ENCODE data around the gene KIAA0513.
"Not testable (repeated sequence)": the region's sequence is repeated elsewhere in the genome, so short reads cannot be mapped to it uniquely, and the experiment has no call there.

KIAA0513 gene

GRCh38 chr16:85105475-85105874 lies 77.9 kb downstream of the KIAA0513 start:
- no peak overlapping the region for H3K4me3 ChIP-seq (ENCODE audit: low read depth, low read length)

GRCh38 chr16:85107083-85107482 lies 79.5 kb downstream of the KIAA0513 start:
- no peak overlapping the region for H3K4me3 ChIP-seq (ENCODE audit: low read depth, low read length)

DNA sequence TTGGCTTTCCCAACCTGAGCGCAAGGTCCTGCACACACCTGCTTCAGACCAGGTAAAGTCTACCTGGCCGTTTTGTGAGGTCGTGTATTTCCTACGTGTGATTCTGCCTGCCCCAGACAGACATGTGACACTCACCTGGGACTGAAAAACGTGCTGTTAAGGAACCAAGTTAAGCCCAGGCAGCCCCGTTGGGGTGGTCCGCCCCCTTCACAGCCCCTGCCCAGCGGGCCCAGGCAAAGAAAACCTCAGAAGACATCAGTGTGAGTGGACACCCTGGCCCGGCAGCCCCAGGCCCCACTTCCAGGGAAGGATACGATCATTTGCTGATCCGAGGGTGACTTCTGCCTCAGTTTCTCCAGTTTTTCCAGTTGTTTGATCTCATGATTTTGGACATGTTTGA lies 79.9 kb downstream of the KIAA0513 start:
- no peak overlapping the region for H3K4me3 ChIP-seq (ENCODE audit: low read depth, low read length)

DNA sequence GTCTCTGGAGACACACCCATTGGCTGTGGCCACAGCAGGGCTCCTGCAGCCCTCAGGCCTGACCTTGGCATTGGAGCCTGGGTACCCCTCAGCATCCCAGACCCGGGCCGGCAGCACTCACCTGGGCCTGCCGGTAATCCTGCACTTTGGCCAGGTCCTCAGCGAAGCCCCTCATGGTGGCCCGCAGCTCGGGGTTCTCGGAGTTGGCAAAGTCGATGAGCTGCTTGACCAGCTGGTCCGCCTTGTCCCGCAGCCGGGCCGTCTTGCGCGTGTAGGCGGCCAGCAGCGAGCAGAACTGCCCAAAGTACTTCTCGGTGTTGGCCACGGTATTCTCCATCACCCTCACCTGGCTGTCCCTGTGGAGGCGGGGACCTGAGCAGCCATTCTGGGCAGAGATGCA lies 82.5 kb downstream of the KIAA0513 start:
- no peak overlapping the region for H3K4me3 ChIP-seq (ENCODE audit: low read depth, low read length)

DNA sequence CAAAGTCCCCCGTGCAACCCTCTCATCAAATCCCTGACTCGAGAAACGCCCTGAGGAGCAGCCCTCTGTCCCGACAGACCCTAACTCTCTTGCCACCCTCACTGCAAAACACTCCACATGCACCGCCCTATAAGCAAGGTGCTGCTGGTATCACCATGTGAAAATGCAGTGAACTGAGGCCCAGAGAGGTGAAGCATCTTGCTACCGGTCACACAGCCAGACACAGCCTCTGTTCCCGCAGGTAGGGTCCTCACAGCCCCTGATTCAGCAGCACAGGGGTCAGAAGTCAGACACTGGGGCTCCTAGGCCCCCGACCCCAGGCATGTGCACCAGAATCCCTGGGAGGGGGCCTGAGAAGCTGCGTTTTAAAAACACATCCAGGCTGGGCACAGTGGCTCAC lies 83.6 kb downstream of the KIAA0513 start:
- no peak overlapping the region for H3K4me3 ChIP-seq (ENCODE audit: low read depth, low read length)

DNA sequence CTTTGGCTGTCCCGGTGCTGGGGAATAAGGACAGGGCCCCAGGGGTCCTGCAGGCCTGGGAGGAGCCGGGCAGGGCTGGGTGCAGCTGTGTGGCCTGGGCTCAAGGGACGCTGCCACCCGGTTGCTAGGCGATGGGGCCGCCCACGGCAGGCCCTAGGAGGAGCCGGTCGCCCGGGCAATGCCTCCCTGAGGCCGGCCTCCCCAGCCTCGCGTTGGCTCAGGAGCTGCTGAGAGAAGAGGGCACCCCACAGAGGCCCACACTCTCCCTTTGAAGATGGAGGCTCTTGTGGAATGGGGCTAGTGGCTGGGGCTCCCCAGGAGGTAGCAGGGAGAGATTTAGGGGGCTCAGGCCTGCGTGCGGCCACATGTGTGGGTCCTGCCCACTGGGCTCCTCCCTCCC lies 84.8 kb downstream of the KIAA0513 start, which contains the start of gene CIBAR2:
CIBAR2 (minus strand) TSS at position 109 of the 400 bp plus-strand sequence. CDS start 120 bp downstream, outside the sequence.
- H3K4me3 ChIP-seq (ENCODE audit: low read depth, low read length): no peak within 1 kb of the TSS

DNA sequence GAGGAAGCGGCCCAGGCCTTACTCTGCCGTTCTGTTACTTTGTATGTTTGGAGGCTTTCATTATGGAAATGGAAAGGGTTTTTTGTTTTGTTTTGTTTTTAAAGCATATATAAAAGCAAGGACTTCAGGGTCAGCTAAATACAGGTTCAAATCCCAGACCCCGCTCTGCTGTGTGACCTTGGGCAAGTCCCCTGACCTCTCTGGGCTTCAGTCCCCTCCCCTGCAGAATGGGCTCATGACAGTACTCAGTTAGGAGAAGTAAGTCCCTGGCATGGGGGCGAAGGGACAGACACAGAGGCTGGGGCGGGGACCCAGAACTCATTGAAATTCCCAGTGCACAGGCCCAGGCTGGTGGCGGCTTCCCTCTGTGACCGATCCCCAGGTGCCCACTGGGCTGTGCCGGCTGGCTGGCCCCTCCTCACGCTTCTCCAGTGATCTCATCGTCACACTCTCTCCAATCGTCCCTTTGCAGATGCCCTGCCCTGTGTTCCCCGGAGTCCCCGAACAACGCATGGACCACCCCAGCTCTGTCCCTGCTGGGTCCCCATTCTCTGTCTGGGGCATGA lies 85.7 kb downstream of the KIAA0513 start:
- no peak overlapping the region for H3K4me3 ChIP-seq (ENCODE audit: low read depth, low read length)

GRCh38 chr16:85113913-85114312 lies 86.3 kb downstream of the KIAA0513 start:
- H3K4me3 ChIP-seq (ENCODE audit: low read depth, low read length): no peak overlapping the region

GRCh38 chr16:85114909-85115567 lies 87.4 kb downstream of the KIAA0513 start:
- H3K4me3 ChIP-seq (ENCODE audit: low read depth, low read length): no peak overlapping the region

DNA sequence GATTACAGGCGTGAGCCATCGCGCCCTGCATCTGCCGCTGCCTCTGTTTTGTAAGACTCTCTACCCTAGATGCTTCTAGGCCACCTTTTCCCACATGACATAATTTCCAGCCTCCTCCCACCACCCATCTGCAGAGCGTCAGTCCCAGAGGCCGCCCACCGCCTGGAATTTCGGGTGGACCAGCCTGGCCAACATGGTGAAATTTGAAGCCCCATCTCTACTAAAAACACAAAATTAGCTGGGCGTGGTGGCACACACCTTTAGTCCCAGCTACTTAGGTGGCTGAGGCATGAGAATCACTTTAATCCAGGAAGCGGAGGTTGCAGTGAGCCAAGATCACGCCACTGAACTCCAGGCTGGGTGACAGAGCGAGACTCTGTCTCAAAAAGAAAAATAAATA lies 89.8 kb downstream of the KIAA0513 start:
- H3K4me3 ChIP-seq (ENCODE audit: low read depth, low read length): no peak overlapping the region

DNA sequence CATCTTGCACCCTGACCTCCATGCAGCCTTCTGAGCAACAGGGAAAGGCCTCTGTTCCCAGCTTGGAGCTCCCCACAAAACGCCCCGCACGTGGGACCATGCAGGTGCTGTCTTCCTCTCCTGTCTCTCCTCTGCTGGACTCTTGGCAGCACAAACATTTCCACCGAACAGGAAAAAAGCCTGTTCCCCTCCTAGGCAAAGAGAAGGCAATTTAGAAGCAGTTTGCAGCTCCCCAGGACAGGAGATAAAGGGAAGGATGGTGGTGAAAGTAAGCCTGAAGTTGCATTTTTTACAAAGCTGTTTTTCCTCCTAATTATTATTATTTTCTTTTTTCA lies 92.4 kb downstream of the KIAA0513 start:
- H3K4me3 ChIP-seq (ENCODE audit: low read depth, low read length): no peak overlapping the region

- not testable (repeated sequence) for H3K4me3 ChIP-seq (ENCODE audit: low read depth, low read length)
Observed at GRCh38 chr16:85123441-85123840, 95.8 kb downstream of the KIAA0513 start.

- H3K4me3 ChIP-seq (ENCODE audit: low read depth, low read length): no peak overlapping the region
Observed at GRCh38 chr16:85123891-85124635, 96.5 kb downstream of the KIAA0513 start.

DNA sequence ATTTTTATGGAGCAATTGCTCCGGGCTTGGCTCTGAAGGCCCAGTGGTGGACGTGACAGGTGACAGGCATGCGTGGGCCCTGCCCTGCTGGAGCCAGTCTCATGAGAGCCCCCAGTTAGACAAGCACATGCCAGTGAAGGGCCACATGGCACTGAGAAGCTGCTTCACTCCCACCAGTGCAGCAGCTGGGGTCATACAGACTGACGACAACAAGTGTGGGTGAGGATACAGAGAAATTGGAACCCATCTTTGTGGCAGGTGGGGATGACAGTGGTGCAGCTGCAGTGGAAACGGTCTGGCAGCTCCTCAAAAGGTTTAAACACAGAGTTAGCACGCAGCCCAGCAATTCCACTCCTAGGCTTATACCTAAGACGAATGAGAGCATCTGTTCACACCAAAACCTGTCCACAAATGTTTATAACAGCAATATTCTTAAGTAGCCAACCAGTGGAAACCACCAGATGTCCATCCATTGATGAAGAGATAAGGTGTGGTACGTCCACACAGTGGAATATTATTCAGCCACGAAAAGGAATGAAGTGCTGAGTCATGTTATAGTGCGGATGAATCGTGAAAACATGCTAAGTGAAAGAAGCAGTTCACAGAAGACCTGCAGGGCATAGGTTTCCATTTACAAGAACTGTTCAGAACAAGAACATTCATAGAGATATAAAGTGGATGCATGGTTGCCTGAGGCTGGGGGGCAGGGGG lies 97.2 kb downstream of the KIAA0513 start:
- no peak overlapping the region for H3K4me3 ChIP-seq (ENCODE audit: low read depth, low read length)

DNA sequence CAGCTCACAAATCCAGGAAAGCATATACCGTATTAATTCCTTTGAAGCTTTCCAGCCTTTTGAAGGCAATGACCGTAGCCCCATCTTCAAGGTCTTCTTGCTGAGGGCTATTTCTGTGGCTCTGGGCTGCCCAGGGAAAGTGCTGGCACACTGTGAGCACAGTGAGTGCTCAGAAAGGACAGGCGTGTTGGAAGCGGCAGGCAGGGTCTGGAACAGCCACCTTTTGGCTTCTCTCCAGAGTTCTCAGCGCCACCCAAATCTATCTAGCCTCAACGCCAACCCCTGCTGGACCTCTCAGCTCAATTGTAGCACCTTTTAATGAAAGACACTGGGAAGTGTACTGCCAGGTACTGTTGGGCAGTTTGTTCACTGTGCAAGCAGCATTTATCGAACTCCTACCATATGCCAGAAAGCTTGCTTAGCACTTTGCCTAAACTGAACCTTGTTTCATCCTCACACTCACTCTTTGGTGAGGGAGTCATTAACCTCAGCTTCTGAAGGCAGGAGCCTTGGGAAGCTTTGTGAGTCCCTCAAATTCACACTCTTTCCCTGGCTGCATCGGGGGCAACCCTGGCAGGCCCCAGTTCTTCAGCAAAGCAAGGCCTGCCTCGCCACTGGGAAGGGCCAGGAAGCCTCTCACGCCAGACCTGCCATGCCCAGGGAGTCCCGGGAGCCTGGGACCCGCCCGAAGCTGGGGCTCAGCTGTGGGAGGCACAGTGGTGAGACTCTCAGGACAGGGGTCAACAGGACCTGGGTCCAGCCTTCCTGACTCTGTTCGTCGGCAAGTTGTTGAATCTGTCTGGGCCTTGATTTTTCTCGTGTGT lies 98.2 kb downstream of the KIAA0513 start:
- no peak overlapping the region for H3K4me3 ChIP-seq (ENCODE audit: low read depth, low read length)

GRCh38 chr16:85126394-85126704 lies 98.8 kb downstream of the KIAA0513 start:
- no peak overlapping the region for H3K4me3 ChIP-seq (ENCODE audit: low read depth, low read length)

DNA sequence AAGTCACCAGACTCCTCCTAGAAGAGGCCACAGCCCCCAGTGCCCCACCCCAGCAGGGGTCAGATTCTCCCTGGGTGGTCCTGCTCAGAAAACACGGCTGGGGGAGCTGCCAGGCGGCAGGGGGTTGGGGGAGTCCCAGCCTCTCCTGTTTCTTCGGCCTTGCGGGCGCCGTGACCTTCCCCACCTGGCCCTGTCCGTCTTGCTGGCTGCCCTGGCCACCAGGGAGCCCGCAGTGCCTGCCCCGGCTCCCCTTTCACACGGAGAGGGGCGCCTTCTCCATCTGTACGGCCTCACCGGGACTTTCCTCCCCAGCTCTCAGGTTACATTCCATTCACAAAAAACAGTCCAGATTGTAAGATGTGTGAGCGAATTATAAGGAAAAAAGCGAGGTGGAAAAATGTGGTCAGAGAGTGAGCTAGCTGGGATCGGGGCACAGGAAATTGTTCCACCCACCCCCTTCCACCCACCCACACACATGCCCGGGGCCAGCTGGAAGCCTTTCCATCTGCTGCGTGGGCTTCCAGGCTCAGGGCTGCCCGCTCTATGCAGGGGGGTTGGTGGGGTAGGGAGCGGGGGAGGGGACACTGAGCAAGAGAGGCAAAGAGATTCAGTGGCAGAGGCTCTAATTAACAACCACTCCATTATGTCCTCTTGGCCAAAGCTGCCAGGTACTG lies 99.2 kb downstream of the KIAA0513 start:
- no peak overlapping the region for H3K4me3 ChIP-seq (ENCODE audit: low read depth, low read length)

GRCh38 chr16:85127379-85127723 lies 99.8 kb downstream of the KIAA0513 start:
- no peak overlapping the region for H3K4me3 ChIP-seq (ENCODE audit: low read depth, low read length)

- no peak overlapping the region for H3K4me3 ChIP-seq (ENCODE audit: low read depth, low read length)
Observed at GRCh38 chr16:85128079-85128837, 100.7 kb downstream of the KIAA0513 start.

Measured in iPS-11a (cell line).